Right ventricle myocardium superior (tissue), 1 donor: ENCODE data around the gene PAX6. TPM values are rescaled to one million over a fixed set of nuclear protein-coding genes. Genes with fewer than 3 reads are reported as not detected.

Source experiments
- ATAC-seq: fragments of 200-7000 bp; cut with Tn5 transposase; one replicate; pipeline ENCODE4 v1.9.1; 2020; ENCODE audit warnings: mild to moderate bottlenecking; ENCODE audit not compliant: poor library complexity
- DNase-seq: peaks from one replicate; pipeline ENCODE4 v3.0.0-alpha.2; 2020
- intact Hi-C: fragments of 100-400 bp; cut with DNase I; formaldehyde crosslinking; loops from one replicate; pipeline ENCODE4 v1.11.2; 2022
- total RNA-seq: library from RNA; stranded (reverse); fragmentation: NEBNext Ultra II Directional; extraction: Animal tissue kit (Norgen Biotek cat#: 25700); gene quantifications from one replicate; pipeline ENCODE4 v1.2.1, GENCODE V29; 2021
- donor health status: DM: no; HTN: yes; CAD: no; lungs with severe emphysema.

Gene PAX6
- total RNA-seq, 1 donor from 2014 or later: not detected

DNA sequence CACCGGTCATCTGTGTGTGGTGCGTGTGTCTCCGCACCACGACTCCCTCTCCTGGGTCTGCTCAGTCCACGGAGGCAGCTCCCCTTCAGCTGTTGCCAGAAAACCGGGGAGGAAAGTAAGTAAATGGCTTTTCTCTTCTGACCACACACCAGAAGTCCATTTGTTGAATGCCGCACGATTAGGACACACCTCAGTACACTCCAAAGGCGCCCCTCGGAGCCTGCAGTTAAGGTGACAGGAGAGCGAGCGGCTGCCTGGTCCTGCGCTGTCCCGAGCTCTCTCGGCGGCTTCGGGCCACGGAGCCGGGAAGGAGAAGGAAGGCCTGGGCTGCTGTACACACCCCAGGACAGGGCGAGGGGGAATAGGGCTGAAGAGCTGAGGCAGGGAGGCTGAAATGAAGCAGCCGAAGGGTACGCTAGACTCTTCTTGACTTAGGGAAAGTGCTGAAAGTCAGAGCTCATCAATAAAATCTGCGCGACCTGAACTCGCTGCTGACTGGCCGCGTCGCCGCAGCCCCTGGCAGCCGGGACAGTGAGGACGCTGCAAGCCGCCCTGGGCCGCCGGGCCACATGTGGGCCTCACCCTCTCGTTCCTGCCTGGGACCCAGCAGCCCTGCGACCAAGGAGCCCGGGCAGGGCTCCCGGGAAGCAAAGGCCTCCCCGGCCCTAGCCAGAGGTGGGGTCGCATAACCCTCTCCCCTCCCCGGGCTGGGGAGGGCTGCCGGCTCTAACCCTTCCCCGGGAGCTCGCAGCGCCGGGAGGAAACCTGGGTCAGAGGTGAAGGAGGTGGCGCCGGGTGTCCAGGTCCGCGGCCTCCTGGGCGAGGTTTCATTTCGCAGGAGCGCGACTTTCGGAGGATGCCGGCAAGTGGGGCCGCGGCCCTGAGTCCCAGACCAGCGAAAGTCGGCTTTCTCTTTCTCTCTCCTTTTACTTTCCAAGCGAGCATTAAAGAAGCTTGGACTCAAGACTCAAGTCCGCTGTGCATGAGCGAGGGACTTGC lies 1.6 kb upstream of the PAX6 start:
- intact Hi-C loops: no loop called here
- no peak for ATAC-seq

GRCh38 chr11:31809857-31810778 lies 1.0 kb downstream of the PAX6 start:
- no peak for DNase-seq
- intact Hi-C loops: no loop called here
- peak; percentile 62 for ATAC-seq

More for the DNA sequence above, 1.6 kb upstream of the PAX6 start:
- no peak for DNase-seq

- intact Hi-C loops: no loop called here
Observed at GRCh38 chr11:31809541-31809856, 1.6 kb downstream of the PAX6 start.

GRCh38 chr11:31808721-31809540 lies 2.2 kb downstream of the PAX6 start:
- no peak for ATAC-seq
- DNase-seq: no peak
- intact Hi-C loops: no loop called here

More at GRCh38 chr11:31809541-31809856, 1.6 kb downstream of the PAX6 start:
- ATAC-seq (no peak), DNase-seq (no peak)

GRCh38 chr11:31807799-31808667 lies 3.1 kb downstream of the PAX6 start:
- intact Hi-C loops: no loop called here
- no peak for DNase-seq
- no peak for ATAC-seq

GRCh38 chr11:31806928-31807798 lies 4.0 kb downstream of the PAX6 start:
- intact Hi-C loops: no loop called here
- ATAC-seq: no peak
- no peak for DNase-seq

DNA sequence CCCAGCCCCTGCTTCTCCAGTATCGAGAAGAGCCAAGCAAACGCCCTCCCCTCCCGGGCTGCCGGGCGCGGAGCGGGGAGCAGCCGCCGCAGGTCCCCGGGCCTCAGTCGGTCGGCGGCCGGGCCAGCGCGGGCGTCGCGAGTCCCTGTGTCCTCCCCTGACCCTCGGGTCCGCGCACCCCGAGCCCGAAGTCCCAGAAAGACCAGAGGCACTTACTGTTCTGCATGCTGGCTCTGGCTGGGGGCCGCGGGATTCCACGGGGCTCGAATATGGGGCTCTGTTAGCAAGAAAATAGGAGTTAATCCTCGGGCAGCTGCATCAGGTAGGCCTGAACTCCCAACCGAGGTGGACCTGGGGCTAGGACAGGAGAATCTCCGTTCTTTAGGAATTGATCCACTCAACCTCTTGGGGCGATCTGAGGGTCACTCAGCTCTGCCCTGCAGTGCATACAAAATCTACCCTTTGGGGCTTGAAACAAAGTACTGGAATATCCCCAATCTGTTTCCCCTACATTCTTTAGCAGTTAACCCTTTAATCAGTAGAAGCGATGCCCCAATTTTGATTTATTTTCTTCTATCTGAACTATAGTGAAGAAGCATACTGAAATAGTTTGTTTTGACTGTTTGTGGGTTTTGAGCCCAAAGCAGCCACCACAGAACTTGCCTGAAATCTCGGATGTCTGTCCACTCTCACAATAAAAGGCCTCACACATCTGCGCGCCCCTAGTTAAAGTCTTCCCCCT lies 4.8 kb downstream of the PAX6 start:
- ATAC-seq: no peak
- intact Hi-C loops: no loop called here

GRCh38 chr11:31805629-31806185 lies 5.4 kb downstream of the PAX6 start:
- ATAC-seq (no peak), DNase-seq (no peak)
- intact Hi-C loops: no loop called here

More for the DNA sequence above, 4.8 kb downstream of the PAX6 start:
- DNase-seq: no peak

DNA sequence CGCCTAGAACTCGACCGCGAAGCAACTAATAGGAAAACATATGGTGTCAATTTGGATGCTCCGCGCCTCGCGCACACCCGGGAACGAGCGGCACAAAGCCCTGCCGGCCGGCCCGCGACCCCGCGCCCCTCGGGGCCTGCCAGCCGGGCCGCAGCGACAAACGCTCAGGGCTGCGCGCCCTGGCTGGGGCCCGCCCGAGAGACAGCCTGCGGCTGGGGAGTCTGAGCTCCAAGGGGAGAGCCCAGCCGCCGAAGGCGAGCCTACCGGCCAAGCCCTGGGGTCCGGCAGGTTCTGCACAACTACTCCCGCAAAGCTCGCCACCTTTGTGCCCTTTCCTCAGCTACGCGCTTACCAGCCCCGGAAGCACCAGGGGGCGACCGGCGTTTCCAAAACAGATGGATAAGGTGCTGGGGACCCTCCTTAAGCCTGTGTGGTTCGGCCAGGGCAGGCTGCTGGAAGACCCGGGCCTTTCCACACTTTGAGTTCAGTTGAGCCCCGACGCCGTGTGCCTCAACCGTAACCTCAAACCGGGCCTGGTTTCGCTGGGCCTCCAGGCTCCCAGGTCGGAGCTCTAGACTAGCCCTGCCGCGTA lies 6.0 kb downstream of the PAX6 start:
- ATAC-seq (no peak), DNase-seq (no peak)
- intact Hi-C loops: no loop called here

DNA sequence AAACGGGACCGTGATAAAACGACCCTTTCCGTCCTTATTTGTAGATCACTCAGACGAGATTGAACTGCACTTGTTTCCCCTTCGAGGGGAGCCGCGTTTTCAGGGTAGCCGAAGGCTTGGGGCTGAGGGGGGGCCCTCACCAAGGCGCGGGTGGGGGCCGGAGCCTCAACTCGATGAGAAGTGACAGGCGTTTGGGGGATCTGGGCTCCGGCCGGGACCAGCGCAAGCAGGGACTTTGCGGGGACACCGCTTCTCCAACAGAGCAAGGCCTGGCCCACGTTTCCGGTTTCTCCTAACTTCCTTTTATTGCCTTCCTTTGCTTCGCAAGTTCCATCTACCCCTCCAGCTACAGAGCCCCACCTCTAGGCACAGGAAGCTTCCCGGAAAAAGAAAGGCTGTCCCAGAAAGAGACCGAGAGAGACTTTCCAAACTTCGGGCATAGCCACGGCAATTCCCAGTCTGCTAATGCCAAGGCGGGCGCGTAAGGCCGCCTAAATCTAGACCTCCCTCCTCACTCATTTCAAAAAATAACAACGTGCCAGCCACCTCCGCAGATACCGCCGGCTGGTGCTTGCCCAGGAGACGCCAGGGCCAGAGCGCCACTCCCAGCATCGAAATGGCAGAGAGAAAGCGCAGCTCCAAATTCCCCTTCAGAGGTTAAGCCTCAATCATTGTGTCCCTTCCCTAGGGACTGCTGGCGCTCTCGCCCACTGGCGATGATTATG lies 6.6 kb downstream of the PAX6 start:
- intact Hi-C loops: no loop called here
- ATAC-seq (no peak), DNase-seq (no peak)

DNA sequence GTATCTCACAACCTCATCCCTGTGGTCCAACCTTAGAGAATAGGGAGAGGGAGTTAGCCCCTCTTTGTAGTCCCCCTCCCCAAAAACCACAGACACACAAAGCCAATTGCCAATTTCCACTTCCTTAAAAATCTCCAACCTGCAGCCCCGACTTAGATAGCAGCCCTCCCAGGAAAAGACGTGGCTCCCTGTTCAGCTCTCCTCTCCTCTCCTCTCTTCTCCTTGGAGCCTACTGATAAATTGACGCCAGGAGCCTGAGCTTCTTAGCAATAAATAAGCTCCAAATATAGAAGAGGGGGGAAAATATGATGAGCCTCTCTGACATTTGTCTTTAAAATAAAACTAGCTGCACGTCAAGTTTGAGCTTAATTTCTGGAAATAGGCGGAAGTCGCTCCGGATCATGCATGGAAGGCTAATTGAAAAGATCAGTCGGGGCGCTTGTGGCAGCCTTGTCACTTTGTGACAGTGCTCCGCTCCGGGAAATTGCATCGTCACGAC lies 7.3 kb downstream of the PAX6 start:
- intact Hi-C loops: no loop called here
- no peak for ATAC-seq
- no peak for DNase-seq

DNA sequence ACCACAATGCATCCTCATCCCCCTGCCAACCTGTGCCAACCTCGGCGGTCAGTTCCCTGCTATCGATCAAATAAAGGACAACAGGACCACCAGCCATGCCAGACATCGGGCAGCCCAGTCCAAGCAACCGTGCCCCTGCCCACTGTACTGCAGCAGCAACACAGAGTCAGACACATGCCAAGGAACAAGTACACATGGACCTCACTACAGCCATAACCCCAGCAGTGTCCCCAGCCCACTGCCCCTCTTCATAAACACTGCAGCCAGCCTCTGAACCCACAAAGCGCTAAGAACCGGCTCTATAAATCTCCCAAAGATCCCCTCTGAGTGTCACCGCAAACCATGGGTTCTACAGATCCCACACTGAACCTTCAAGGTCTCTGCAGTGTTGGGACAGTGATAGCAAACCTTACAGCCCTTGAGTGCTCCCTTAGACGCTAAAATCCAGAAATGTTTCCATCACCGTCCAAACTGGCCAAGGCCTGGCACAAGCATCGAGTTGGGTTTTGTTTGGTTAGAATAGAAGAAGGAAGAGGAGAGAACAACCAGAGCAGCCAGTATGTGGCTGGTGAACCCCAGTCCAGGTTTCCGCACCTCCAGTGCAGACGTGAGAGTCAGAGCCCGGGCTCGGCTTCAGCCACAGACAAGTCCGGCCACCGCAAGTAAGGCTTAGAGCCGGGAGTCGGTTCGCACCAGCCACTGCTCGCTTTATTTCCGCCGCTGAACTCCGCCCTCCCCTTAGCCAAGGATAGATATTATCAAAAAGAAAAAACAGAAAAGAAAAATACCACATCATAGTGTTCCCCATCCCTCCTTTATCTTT lies 7.9 kb downstream of the PAX6 start:
- intact Hi-C loops: no loop called here
- no peak for ATAC-seq
- DNase-seq: no peak

- intact Hi-C loops: no loop called here
- no peak for ATAC-seq
- DNase-seq: no peak
Observed at GRCh38 chr11:31802609-31802989, 8.5 kb downstream of the PAX6 start.

DNA sequence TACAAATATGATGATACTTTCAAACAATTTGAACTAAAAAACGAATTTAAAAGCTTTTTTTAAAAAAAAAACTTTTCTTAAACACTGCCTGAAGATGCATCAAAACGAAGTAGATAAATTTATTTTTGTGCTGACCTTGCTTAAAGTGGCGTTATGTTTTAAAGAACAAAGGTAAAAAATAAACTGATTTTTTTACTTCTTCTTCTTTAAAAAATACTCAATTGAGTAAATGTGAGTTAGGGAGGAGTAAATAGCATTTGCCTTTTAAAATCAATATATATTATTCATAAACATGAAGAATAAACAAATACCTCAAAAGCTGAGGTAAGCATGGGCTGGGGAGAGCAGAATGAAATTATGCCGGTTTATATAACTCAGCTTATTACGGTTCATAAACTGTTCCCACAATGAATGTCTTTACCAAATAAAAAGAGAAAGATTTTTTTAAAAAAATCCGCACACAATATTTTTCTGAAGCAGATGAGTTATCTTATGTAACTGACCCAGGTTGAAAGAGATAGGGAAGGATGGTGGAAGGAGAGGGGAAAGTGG lies 9.0 kb downstream of the PAX6 start:
- intact Hi-C loops: no loop called here
- no peak for DNase-seq
- ATAC-seq: no peak
